ENCODE data around the gene SEC11C. TPM values are rescaled to one million over a fixed set of nuclear protein-coding genes. Genes with fewer than 3 reads are reported as not detected.
"Not testable (repeated sequence)": the region's sequence is repeated elsewhere in the genome, so short reads cannot be mapped to it uniquely, and the experiment has no call there.

SEC11C gene
- total RNA-seq, 1 experiment from 2014 or later = 15.8 TPM

DNA sequence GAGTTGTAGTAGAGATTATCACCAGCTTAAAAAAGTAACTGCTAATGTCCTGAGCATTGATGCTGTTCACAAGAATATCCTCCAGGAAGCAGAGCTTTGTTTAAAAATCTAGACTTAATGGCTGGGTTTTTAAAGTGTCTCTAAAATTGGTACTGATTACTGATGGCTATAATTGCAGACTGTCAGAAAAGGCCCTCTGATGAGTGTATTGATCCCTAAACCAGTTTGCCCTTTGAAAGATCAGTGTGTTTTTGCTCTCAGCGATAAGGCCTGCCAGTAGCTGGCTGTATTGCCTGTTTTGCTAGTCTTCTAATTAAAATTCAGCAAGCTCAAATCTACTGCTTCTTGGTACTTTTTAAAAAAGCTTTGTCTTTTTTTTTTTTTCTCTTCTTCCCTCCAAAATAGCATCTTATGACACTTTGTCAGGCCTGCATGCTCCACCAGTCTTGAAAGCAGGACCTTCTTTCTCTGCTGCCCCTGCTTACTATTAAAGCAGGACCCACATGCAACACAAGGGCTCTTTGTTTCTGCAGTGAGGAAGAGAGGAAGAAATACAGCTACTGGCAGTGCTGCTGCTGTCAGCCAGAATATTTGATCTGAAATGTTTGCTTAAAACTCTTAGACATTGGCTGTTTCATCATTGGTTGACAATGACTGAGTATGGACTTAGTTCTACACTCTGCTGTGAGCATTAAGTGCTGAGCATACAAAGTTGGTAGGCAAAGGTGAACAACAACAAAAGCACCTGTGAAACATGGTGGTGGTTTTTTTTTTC, 1.8 kb downstream of the SEC11C start:
- H3K4me2 ChIP-seq = peak overlapping the region; percentile 99
- no peaks in the 10 kb centered on the region for H3K9me3 ChIP-seq (ENCODE audit: insufficient read depth, low read depth)
- H3K27ac ChIP-seq = no peak overlapping the region
- no peaks in the 10 kb centered on the region for H3F3A ChIP-seq (ENCODE audit: insufficient read depth, low read depth)
- peak overlapping the region; percentile 98; the same call in 1 of the 2 replicates for H3K4me3 ChIP-seq
- ChIA-PET POLR2A (ENCODE audit: unreplicated experiment) (no interaction called here), CTCF (no interaction called here)
- H3K27me3 ChIP-seq (ENCODE audit: insufficient read depth, low read depth) = peaks cover 5% of the 10 kb centered on the region; the same call in 1 of the 2 replicates
- H3K79me2 ChIP-seq (ENCODE audit: low read depth) = peaks cover 37% of the 10 kb centered on the region
- H2AFZ ChIP-seq = no peak overlapping the region
- peaks cover 13% of the 10 kb centered on the region for H3K4me1 ChIP-seq (replicated peaks; ENCODE audit: insufficient read depth)
- TF ChIP-seq, protein P1, sequence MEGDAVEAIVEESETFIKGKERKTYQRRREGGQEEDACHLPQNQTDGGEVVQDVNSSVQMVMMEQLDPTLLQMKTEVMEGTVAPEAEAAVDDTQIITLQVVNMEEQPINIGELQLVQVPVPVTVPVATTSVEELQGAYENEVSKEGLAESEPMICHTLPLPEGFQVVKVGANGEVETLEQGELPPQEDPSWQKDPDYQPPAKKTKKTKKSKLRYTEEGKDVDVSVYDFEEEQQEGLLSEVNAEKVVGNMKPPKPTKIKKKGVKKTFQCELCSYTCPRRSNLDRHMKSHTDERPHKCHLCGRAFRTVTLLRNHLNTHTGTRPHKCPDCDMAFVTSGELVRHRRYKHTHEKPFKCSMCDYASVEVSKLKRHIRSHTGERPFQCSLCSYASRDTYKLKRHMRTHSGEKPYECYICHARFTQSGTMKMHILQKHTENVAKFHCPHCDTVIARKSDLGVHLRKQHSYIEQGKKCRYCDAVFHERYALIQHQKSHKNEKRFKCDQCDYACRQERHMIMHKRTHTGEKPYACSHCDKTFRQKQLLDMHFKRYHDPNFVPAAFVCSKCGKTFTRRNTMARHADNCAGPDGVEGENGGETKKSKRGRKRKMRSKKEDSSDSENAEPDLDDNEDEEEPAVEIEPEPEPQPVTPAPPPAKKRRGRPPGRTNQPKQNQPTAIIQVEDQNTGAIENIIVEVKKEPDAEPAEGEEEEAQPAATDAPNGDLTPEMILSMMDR (conservative IDR thresholded peaks at IDR 0.05) = no peak
- TF ChIP-seq EZH2 (IDR thresholded peaks at IDR 0.05; ENCODE audit: low read depth) = no peak
- no peaks in the 10 kb centered on the region for H3K36me3 ChIP-seq (ENCODE audit: low read depth)
- DNase-seq = no peak
- intact Hi-C loops (cut with micrococcal nuclease; ENCODE audit: unreplicated experiment) = no loop called here
- H3K9me2 ChIP-seq (ENCODE audit: insufficient read depth) = no peaks in the 10 kb centered on the region
- peaks cover 14% of the 10 kb centered on the region; the same call in 1 of the 2 replicates for H4K20me1 ChIP-seq (ENCODE audit: insufficient read depth)
- BruUV-seq (replicated peaks) = no TSS peak

DNA sequence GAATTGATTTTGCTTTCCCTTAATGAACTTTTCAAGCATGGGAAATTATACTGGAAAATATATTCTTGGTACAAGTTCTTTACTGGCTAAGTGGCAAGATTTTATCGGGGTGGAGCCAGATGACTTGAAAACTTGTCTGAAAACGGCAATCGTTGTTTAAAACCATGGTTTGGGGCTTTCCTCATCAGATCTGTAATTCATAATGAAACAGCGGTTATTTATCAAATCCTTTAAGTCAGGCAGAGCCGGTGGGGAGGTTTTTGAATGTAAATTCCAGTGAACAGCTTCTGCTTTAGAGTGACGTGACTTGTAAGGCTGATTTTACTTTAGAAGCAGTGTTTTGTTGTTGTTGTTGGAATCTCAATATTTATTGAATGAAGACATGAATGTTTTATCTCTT, 2.6 kb downstream of the SEC11C start:
- Histone ChIP-seq H3F3A (ENCODE audit: insufficient read depth, low read depth) (no peaks in the 10 kb centered on the region), H3K9me3 (ENCODE audit: insufficient read depth, low read depth) (no peaks in the 10 kb centered on the region), H3K4me2 (no peak overlapping the region), H2AFZ (no peak overlapping the region), H3K4me1 (replicated peaks; ENCODE audit: insufficient read depth) (peaks cover 13% of the 10 kb centered on the region), H3K36me3 (ENCODE audit: low read depth) (no peaks in the 10 kb centered on the region), H3K79me2 (ENCODE audit: low read depth) (peaks cover 37% of the 10 kb centered on the region), H3K27ac (no peak overlapping the region), H3K9me2 (ENCODE audit: insufficient read depth) (no peaks in the 10 kb centered on the region), H3K27me3 (ENCODE audit: insufficient read depth, low read depth) (peaks cover under 1% of the 10 kb centered on the region; the same call in 1 of the 2 replicates), H4K20me1 (ENCODE audit: insufficient read depth) (peaks cover 19% of the 10 kb centered on the region; the same call in 1 of the 2 replicates), H3K4me3 (no peak overlapping the region)
- POLR2A ChIA-PET (ENCODE audit: unreplicated experiment) = no interaction called here
- TF ChIP-seq, protein P1 (conservative IDR thresholded peaks at IDR 0.05) = no peak
- no peak for TF ChIP-seq EZH2 (IDR thresholded peaks at IDR 0.05; ENCODE audit: low read depth)
- no TSS peak for BruUV-seq (replicated peaks)
- intact Hi-C loops (cut with micrococcal nuclease; ENCODE audit: unreplicated experiment) = no loop called here
- CTCF ChIA-PET = no interaction called here
- no peak for DNase-seq

DNA sequence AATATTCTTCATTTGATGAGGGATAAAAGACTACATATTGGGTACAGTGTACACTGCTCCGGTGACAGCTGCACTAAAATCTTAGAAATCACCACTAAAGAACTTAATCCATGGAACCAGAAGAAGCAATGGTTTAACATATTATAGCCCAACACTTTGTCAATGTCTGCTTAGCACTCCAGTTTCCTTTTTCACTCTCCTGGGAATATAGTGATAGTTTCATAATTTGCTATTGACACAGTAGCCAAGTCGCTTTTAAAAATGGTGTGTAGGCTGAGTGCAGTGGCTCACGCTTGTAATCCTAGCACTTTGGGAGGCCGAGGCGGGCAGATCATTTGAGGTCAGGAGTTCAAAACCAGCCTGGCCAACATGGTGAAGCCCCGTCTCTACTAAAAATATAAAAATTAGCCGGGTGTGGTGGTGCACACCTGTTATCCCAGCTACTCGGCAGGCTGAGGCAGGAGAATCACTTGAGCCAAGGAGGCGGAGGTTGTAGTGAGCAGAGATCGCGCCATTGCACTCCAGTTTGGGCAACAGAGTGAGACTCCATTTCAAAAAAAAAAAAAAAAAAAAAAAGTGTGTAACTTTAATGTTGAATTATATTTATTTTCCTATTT, 3.2 kb downstream of the SEC11C start:
- intact Hi-C loops (cut with micrococcal nuclease; ENCODE audit: unreplicated experiment); H3K36me3 ChIP-seq (ENCODE audit: low read depth); H3K4me3 ChIP-seq; H3K9me3 ChIP-seq (ENCODE audit: insufficient read depth, low read depth); BruUV-seq (replicated peaks); CTCF ChIA-PET; H3K4me2 ChIP-seq; DNase-seq; H3K27me3 ChIP-seq (ENCODE audit: insufficient read depth, low read depth); H3F3A ChIP-seq (ENCODE audit: insufficient read depth, low read depth); H3K9me2 ChIP-seq (ENCODE audit: insufficient read depth); H2AFZ ChIP-seq; H3K27ac ChIP-seq: not testable (repeated sequence)
- POLR2A ChIA-PET (ENCODE audit: unreplicated experiment) = interaction anchor here (0.6 kb wide), 1 partner anchor 452 kb away, joined by 6 read pairs; no protein-coding TSS in a partner anchor
- Histone ChIP-seq H4K20me1 (ENCODE audit: insufficient read depth) (peaks cover 19% of the 10 kb centered on the region; the same call in 1 of the 2 replicates), H3K4me1 (replicated peaks; ENCODE audit: insufficient read depth) (peaks cover 13% of the 10 kb centered on the region), H3K79me2 (ENCODE audit: low read depth) (peaks cover 37% of the 10 kb centered on the region)

Measured in PC-9 (cell line).